Measurements from ENCODE around the gene MUCL3. TPM values are rescaled to one million over a fixed set of nuclear protein-coding genes. Genes with fewer than 3 reads are reported as not detected.

The MUCL3 gene
- total RNA-seq: not detected in 2 replicates

GRCh38 chr6:30940361-30940986 is at the start of gene MUCL3:
Gene MUCL3, plus strand, starts transcription at chr6:30940973. Its CDS starts 27 bp downstream, at chr6:30941000.

GRCh38 chr6:30907758-30908591 is 32.8 kb upstream of the MUCL3 start, which contains the start of gene GTF2H4:
Gene GTF2H4, plus strand, starts transcription at chr6:30908207.

GRCh38 chr6:30914076-30914853 is 26.5 kb upstream of the MUCL3 start, which contains the start of gene VARS2:
Gene VARS2, plus strand, starts transcription at chr6:30914238. Its CDS starts 599 bp downstream, at chr6:30914837.

GRCh38 chr6:30931969-30932645 is 8.7 kb upstream of the MUCL3 start, which contains the start of gene SFTA2:
Gene SFTA2, minus strand, starts transcription at chr6:30932170. Its CDS starts 74 bp downstream, at chr6:30932096.

GRCh38 chr6:30983439-30983838 is 42.7 kb downstream of the MUCL3 start, which contains the start of gene MUC21:
Gene MUC21, plus strand, starts transcription at chr6:30983718. Its CDS starts 241 bp downstream, at chr6:30983959.

Other genes starting within 250 kb of the MUCL3 start
- gene NRM, start 250.0 kb upstream of the MUCL3 start, total RNA-seq: 5.0 and 11.1 TPM in 2 replicates
- 5.3 and 5.8 TPM in 2 replicates for gene MDC1, start 223.7 kb upstream of the MUCL3 start, total RNA-seq
- gene TUBB, start 220.6 kb upstream of the MUCL3 start, total RNA-seq: 494 and 629 TPM in 2 replicates
- 117 and 118 TPM in 2 replicates for gene FLOT1, start 198.3 kb upstream of the MUCL3 start, total RNA-seq
- 52.7 and 165 TPM in 2 replicates for gene IER3, start 196.4 kb upstream of the MUCL3 start, total RNA-seq
- gene DDR1, start 56.5 kb upstream of the MUCL3 start, total RNA-seq: 51.3 and 85.0 TPM in 2 replicates
- gene GTF2H4, start 32.8 kb upstream of the MUCL3 start, total RNA-seq: 9.6 and 10.3 TPM in 2 replicates
- 15.2 and 16.9 TPM in 2 replicates for gene VARS2, start 26.7 kb upstream of the MUCL3 start, total RNA-seq
- not detected in 2 replicates for gene SFTA2, start 8.8 kb upstream of the MUCL3 start, total RNA-seq
- gene MUC21, start 42.7 kb downstream of the MUCL3 start, total RNA-seq: not detected in 2 replicates
- not detected in 2 replicates for gene MUC22, start 69.5 kb downstream of the MUCL3 start, total RNA-seq
- not detected in 2 replicates for gene C6orf15, start 171.6 kb downstream of the MUCL3 start, total RNA-seq
- gene PSORS1C1, start 173.8 kb downstream of the MUCL3 start, total RNA-seq: 0.82 and 16.1 TPM in 2 replicates
- not detected in 2 replicates for gene CDSN, start 179.5 kb downstream of the MUCL3 start, total RNA-seq
- not detected in 2 replicates for gene PSORS1C2, start 198.1 kb downstream of the MUCL3 start, total RNA-seq
- 9.2 and 12.5 TPM in 2 replicates for gene CCHCR1, start 216.8 kb downstream of the MUCL3 start, total RNA-seq
- gene TCF19, start 217.6 kb downstream of the MUCL3 start, total RNA-seq: 2.7 and 5.0 TPM in 2 replicates
- 0.23 TPM in 1 of 2 replicates, not detected in the other for gene POU5F1, start 229.7 kb downstream of the MUCL3 start, total RNA-seq

Data from pericardium fibroblast (primary cell).